RWPE1 (cell line): ENCODE data around the gene STYXL1.
"Not testable (repeated sequence)": the region's sequence is repeated elsewhere in the genome, so short reads cannot be mapped to it uniquely, and the experiment has no call there.

Source experiments
- CTCF ChIA-PET: fragments of 350-600 bp; sonication (Branson Sonifier 250); formaldehyde crosslinking; extraction: SDS; loops from one replicate; lab custom pipeline; 2021; lab: Yijun Ruan, JAX
- POLR2A ChIA-PET: fragments of 400-600 bp; formaldehyde crosslinking; extraction: SDS; loops from one replicate; lab custom pipeline; 2020; ENCODE audit warnings: antibody characterized with exemption; ENCODE audit not compliant: low non-redundant PET; lab: Yijun Ruan, JAX
- DNase-seq: peaks from one replicate; pipeline ENCODE4 v3.0.0; 2012; ENCODE audit warnings: low spot score
- H3K27ac ChIP-seq: fragments of 450-650 bp; 2 replicates; pipeline ENCODE4 v1.5.1; 2017
- CTCF ChIP-seq: fragments of 450-650 bp; conservative IDR thresholded peaks from 2 replicates; pipeline ENCODE4 v1.5.1; 2017; ENCODE audit warnings: low read depth, mild to moderate bottlenecking

The STYXL1 gene

GRCh38 chr7:76086070-76086469 lies 38.3 kb upstream of the STYXL1 start:
- CTCF ChIA-PET: interaction anchor here (0.6 kb wide), 1 partner anchor 44 kb away, joined by 3 read pairs; no protein-coding TSS in a partner anchor
- POLR2A ChIA-PET: no interaction called here
- peak; percentile 26 for DNase-seq

DNA sequence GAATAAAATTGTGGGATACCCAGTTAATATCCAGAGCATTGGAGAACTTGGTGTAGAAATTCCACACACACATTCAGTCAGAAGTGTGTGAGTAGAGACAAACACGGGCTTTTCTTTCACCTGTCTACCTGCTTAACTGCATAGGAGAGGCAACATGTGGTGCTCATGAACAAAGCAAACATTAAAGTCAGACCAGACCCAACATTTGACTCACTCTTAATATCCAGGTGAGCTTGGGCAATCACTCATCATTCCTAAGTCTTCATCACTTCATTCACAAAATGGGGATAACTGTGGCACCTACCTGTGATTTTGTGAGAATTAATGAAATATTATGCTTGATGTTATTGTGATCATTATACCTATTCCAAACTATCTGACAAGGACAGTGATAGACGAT lies 36.3 kb upstream of the STYXL1 start:
- H3K27ac ChIP-seq, CTCF ChIA-PET, POLR2A ChIA-PET, DNase-seq: not testable (repeated sequence)

More at GRCh38 chr7:76086070-76086469, 38.3 kb upstream of the STYXL1 start:
- TF ChIP-seq CTCF: no peak
- H3K27ac ChIP-seq: peak overlapping the region; percentile 80

GRCh38 chr7:76080204-76080603 lies 32.4 kb upstream of the STYXL1 start:
- POLR2A ChIA-PET: no interaction called here
- no peak for TF ChIP-seq CTCF
- H3K27ac ChIP-seq: no peak overlapping the region
- CTCF ChIA-PET: interaction anchor here (0.7 kb wide), 1 partner anchor 21 kb away, joined by 3 read pairs; no protein-coding TSS in a partner anchor
- no peak for DNase-seq

DNA sequence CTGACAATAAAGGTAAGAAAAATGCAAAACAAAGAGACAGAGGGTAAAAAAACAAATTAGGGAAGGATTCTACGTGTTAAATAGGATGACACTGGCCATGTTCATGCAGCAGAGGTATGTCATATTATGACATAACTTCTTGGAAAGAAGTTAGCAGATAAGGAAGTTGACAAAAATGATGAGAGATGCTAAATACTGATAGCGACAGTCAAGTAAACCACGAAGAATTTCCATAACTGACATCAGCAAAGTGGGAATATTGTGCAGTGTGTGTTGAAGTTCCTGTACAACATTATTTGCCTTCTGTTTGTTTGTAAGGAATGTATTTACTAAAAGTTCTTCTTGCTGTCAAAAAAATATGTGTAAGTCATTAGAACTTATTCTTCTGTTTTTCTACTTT lies 29.6 kb upstream of the STYXL1 start:
- H3K27ac ChIP-seq: no peak overlapping the region
- ChIA-PET POLR2A (no interaction called here), CTCF (interaction anchor here (0.6 kb wide), 2 partner anchors 28 to 1463 kb away, joined by 4 read pairs; no protein-coding TSS in a partner anchor)
- TF ChIP-seq CTCF: no peak
- no peak for DNase-seq

DNA sequence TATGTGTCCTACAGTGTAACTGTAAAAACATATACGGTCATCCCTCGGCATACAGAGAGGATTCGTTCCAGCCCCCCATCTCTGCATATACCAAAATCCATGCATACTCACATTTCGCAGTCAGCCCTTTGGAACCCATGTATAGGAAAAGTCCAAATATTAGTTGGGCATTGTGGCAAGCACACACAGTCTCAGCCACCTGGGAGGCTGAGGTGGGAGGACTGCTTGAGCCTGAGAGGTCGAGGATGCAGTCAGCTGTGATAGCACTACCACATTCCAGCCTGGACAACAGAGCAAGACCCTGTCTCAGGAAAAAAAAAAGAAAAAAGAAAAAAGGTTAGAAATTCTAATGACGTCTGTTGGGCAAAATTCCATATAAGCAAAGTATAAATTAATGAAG lies 29.2 kb upstream of the STYXL1 start:
- ChIA-PET POLR2A (no interaction called here), CTCF (no interaction called here)
- DNase-seq: no peak
- no peak for TF ChIP-seq CTCF
- H3K27ac ChIP-seq: no peak overlapping the region

DNA sequence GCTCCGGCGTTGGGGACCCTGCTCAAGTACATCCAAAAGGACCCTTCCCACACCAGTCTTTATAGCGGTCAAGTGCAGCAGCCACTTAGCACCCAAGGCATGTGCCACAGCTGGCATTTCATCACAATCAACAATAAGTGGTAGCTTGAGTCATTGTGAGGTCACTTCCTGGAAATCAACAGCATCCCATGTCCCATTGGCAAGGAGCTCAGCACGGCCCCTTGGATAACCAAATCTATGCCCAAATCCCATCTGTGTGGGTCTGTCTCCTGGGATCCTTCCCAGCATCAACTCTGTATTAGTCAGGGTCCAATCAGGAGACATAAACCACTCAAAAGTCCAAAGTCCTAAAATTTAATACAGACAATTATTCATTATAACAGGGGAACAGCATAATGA lies 27.2 kb upstream of the STYXL1 start:
- DNase-seq: no peak
- no peak for TF ChIP-seq CTCF
- CTCF ChIA-PET: interaction anchor here (0.6 to 0.7 kb wide), 2 partner anchors 239 to 304 kb away, joined by 3 read pairs; no protein-coding TSS in a partner anchor
- peak overlapping the region; percentile 50 for H3K27ac ChIP-seq
- POLR2A ChIA-PET: no interaction called here

DNA sequence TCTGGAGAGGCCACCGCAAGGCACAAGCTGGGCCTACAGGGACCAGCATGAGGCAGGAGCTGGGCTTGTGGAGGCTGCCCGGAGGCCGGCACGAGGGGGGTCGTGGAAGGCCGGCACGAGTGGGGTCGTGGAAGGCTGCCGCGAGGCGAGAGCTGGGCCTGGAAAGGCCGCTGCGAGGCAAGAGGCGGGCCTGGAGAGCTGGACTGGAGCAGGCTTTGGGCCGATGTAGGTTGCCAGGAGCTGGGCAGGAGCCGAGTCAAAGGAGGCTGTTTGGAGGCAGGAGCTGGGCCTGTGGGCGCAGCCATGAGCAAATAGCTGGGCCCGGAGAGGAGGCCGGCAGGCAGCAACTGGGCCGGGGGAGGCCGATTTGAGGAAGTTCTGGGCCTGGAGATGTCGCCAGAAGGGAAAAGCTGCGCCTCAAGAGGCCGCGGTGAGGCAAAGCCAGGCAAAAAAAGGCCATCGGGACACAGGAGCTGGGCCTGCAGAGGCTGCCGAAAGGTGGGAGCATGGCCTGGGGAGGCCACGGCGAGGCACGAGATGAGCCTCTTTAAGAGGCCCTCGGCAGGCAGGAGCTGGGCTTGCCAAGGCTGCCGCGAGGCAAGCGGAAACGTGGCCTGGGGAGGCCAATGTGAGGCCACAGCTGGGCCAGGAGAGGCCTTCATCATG lies 26.6 kb upstream of the STYXL1 start:
- peak overlapping the region; percentile 50 for H3K27ac ChIP-seq
- no peak for TF ChIP-seq CTCF
- CTCF ChIA-PET: interaction anchor here (0.5 to 0.7 kb wide), 3 partner anchors 239 to 303 kb away, joined by 3 read pairs; no protein-coding TSS in a partner anchor
- POLR2A ChIA-PET: no interaction called here
- no peak for DNase-seq
